Measurements from ENCODE around the gene PTPRJ. TPM values are rescaled to one million over a fixed set of nuclear protein-coding genes. Genes with fewer than 3 reads are reported as not detected.
"Not testable (repeated sequence)": the region's sequence is repeated elsewhere in the genome, so short reads cannot be mapped to it uniquely, and the experiment has no call there.

The PTPRJ gene
- total and polyA plus RNA-seq, 2 experiments from 2014 or later = 9.3 to 16.4 TPM

DNA sequence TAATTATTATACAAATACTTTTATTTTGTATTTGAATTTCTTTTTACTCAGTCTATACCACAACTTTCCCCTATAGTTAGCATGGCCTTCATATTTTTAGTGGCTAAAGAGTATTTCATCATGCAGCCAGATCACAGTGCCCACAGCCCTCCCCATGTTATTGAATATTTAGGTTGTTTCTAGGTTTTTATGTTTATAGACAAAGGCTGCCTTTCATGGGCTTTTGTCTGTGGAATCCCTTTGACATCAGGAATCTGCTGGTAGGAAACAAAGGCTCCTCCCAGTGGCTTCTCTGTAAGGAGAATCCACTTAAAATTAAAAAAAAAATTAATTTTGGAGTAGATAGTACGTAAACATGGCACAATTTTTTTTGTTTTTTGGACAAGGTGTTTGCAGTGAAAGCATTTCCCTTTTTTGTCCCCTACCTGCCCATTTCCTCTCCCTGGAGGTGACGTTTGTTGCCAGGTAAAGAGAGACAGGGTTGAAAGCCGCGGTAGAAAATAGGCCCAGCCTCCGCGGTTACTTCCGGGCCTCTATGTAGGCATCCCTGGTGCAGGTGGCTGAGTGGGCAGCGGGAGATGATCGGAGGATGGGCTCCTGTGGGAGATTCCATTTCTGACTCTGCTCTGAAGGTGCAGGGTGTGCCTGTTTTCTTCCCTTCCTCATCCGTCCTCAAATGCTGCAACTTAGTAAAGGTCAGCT, 154.0 kb downstream of the PTPRJ start:
- Histone ChIP-seq H3K9me3 (ENCODE audit: low read depth) (no peaks in the 10 kb centered on the region), H3K9me2 (replicated peaks; ENCODE audit: insufficient read depth) (no peaks in the 10 kb centered on the region), H3K4me1 (ENCODE audit: insufficient read depth) (no peaks in the 10 kb centered on the region), H4K20me1 (ENCODE audit: insufficient read depth, poor library complexity, severe bottlenecking) (no peaks in the 10 kb centered on the region), H3K36me3 (replicated peaks; ENCODE audit: insufficient read depth, low read depth) (no peaks in the 10 kb centered on the region), H3K27ac (no peak overlapping the region), H2AFZ (no peak overlapping the region), H3K4me2 (no peak overlapping the region), H3K4me3 (no peak overlapping the region), H3K79me2 (no peaks in the 10 kb centered on the region), H3K27me3 (no peaks in the 10 kb centered on the region)
- TF ChIP-seq EZH2phosphoT487 (IDR thresholded peaks at IDR 0.05; ENCODE audit: low read depth, severe bottlenecking, unreplicated experiment) = no peak
- TF ChIP-seq, protein P1, sequence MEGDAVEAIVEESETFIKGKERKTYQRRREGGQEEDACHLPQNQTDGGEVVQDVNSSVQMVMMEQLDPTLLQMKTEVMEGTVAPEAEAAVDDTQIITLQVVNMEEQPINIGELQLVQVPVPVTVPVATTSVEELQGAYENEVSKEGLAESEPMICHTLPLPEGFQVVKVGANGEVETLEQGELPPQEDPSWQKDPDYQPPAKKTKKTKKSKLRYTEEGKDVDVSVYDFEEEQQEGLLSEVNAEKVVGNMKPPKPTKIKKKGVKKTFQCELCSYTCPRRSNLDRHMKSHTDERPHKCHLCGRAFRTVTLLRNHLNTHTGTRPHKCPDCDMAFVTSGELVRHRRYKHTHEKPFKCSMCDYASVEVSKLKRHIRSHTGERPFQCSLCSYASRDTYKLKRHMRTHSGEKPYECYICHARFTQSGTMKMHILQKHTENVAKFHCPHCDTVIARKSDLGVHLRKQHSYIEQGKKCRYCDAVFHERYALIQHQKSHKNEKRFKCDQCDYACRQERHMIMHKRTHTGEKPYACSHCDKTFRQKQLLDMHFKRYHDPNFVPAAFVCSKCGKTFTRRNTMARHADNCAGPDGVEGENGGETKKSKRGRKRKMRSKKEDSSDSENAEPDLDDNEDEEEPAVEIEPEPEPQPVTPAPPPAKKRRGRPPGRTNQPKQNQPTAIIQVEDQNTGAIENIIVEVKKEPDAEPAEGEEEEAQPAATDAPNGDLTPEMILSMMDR (IDR thresholded peaks at IDR 0.05; ENCODE audit: poor library complexity) = no peak
- no peak for TF ChIP-seq EZH2 (IDR thresholded peaks at IDR 0.05; ENCODE audit: borderline replicate concordance)
- DNase-seq (ENCODE audit: low spot score) = no peak
- WGBS (ENCODE audit: low lambda C conversion rate, missing lambda C conversion rate) = 91% methylated on average over 10 of the region's 10 CpGs

DNA sequence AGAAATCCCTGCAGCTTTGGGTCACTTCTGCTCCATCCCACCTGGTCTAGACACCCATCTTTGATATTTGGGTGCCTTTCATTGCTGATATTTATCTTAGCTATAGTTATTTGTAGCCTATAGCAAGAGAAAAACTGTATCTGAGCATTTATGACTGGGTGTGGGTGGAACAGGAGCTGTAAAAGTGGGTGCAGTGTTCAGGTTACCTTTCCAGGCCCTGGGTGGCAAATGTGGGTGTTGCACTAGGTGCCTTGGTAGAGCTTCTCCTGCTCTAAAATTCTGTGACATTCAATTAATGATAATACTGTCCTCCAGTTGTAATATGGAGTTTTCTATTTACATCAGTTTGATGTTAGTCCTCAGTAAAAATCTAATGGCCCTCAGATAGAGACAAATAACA, 157.9 kb downstream of the PTPRJ start:
- no peaks in the 10 kb centered on the region for H3K9me2 ChIP-seq (replicated peaks; ENCODE audit: insufficient read depth)
- TF ChIP-seq, protein P1 (IDR thresholded peaks at IDR 0.05; ENCODE audit: poor library complexity) = no peak
- TF ChIP-seq EZH2phosphoT487 (IDR thresholded peaks at IDR 0.05; ENCODE audit: low read depth, severe bottlenecking, unreplicated experiment) (no peak), EZH2 (IDR thresholded peaks at IDR 0.05; ENCODE audit: borderline replicate concordance) (no peak)
- no peak for DNase-seq (ENCODE audit: low spot score)
- H4K20me1 ChIP-seq (ENCODE audit: insufficient read depth, poor library complexity, severe bottlenecking) = no peaks in the 10 kb centered on the region
- no peaks in the 10 kb centered on the region for H3K27me3 ChIP-seq
- no peak overlapping the region for H3K4me2 ChIP-seq
- no peaks in the 10 kb centered on the region for H3K79me2 ChIP-seq
- H3K4me1 ChIP-seq (ENCODE audit: insufficient read depth) = no peaks in the 10 kb centered on the region
- H2AFZ ChIP-seq = no peak overlapping the region
- H3K4me3 ChIP-seq = no peak overlapping the region
- no peaks in the 10 kb centered on the region for H3K9me3 ChIP-seq (ENCODE audit: low read depth)
- H3K27ac ChIP-seq = no peak overlapping the region
- H3K36me3 ChIP-seq (replicated peaks; ENCODE audit: insufficient read depth, low read depth) = no peaks in the 10 kb centered on the region

DNA sequence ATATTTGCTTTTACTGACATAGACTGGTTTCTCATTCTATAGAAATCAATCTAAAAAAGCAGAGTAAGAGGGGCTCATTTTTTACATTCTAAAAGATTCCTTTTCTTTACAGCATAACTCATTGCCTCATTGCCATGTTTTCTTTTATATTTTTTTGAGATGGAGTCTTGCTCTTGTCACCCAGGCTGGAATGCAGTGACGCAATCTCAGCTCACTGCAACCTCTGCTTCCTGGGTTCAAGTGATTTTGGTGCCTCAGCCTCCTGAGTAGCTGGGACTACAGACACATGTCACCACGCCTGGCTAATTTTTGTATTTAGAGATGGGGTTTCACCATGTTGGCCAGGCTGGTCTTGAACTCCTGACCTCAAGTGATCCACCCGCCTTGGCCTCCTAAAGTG, 159.5 kb downstream of the PTPRJ start:
- not testable (repeated sequence) for H4K20me1 ChIP-seq (ENCODE audit: insufficient read depth, poor library complexity, severe bottlenecking); H3K9me2 ChIP-seq (replicated peaks; ENCODE audit: insufficient read depth); H3K4me1 ChIP-seq (ENCODE audit: insufficient read depth); H3K27ac ChIP-seq; H3K79me2 ChIP-seq; DNase-seq (ENCODE audit: low spot score); H3K9me3 ChIP-seq (ENCODE audit: low read depth); H3K27me3 ChIP-seq; H3K36me3 ChIP-seq (replicated peaks; ENCODE audit: insufficient read depth, low read depth); H2AFZ ChIP-seq; H3K4me2 ChIP-seq; H3K4me3 ChIP-seq
- 97% methylated on average over 3 of the region's 3 CpGs for WGBS (ENCODE audit: low lambda C conversion rate, missing lambda C conversion rate)

DNA sequence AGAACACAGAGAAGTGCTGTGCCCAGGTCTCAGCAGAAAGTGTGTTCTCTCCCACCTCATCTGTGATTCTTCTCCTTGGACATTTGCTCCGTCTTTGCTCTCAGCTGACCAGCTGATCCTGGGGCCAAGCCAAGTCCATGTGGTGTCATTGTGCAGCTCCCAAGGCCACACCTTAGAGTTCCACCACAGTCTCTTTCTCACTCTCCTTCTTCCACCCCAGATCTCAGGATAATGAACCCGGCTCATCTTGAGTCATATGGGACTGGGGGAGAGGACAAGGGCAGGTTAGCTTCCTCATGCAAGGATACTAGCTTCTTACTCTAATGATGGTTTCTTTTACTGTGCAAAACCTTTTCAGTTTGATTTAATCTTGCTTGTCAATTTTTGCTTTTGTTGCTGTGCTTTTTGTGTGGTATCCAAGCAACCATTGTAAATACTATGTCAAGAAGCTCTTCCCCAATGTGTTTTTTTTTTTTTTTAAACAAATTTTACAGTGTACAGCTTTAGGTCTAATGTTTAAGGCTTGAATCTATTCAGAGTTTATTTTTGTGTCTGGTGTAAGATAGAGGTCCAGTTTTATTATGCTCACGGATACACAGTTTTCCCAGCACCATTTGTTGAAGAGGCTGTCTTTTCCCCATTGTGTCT, 161.2 kb downstream of the PTPRJ start:
- TF ChIP-seq EZH2phosphoT487 (IDR thresholded peaks at IDR 0.05; ENCODE audit: low read depth, severe bottlenecking, unreplicated experiment) (no peak), EZH2 (IDR thresholded peaks at IDR 0.05; ENCODE audit: borderline replicate concordance) (no peak)
- TF ChIP-seq, protein P1 (IDR thresholded peaks at IDR 0.05; ENCODE audit: poor library complexity) = no peak
- H3K4me3 ChIP-seq = no peak overlapping the region
- H2AFZ ChIP-seq = no peak overlapping the region

More for the DNA sequence above, 161.2 kb downstream of the PTPRJ start:
- Histone ChIP-seq H3K79me2 (no peaks in the 10 kb centered on the region), H3K27ac (no peak overlapping the region), H3K4me2 (no peak overlapping the region), H3K36me3 (replicated peaks; ENCODE audit: insufficient read depth, low read depth) (no peaks in the 10 kb centered on the region), H3K4me1 (ENCODE audit: insufficient read depth) (no peaks in the 10 kb centered on the region), H3K27me3 (no peaks in the 10 kb centered on the region), H3K9me2 (replicated peaks; ENCODE audit: insufficient read depth) (no peaks in the 10 kb centered on the region), H4K20me1 (ENCODE audit: insufficient read depth, poor library complexity, severe bottlenecking) (no peaks in the 10 kb centered on the region), H3K9me3 (ENCODE audit: low read depth) (no peaks in the 10 kb centered on the region)
- no peak for DNase-seq (ENCODE audit: low spot score)
- WGBS (ENCODE audit: low lambda C conversion rate, missing lambda C conversion rate) = 94% methylated on average over 3 of the region's 3 CpGs

Measured in hepatocyte (in vitro differentiated cells).